Testis (tissue), 5 donors: ENCODE results near the gene NDUFB3. TPM values are rescaled to one million over a fixed set of nuclear protein-coding genes. Genes with fewer than 3 reads are reported as not detected.
"Not testable (repeated sequence)": the region's sequence is repeated elsewhere in the genome, so short reads cannot be mapped to it uniquely, and the experiment has no call there.

Experiments
- DNase-seq: peaks from one replicate; pipeline ENCODE4 v3.0.0-alpha.2; 2019
- H3K27ac ChIP-seq, 2 donors: fragments of 200-600 bp; sonication (generic); one replicate each; pipeline ENCODE4 v1.5.1; 2019
- H3K27me3 ChIP-seq: fragments of 200-600 bp; sonication (generic); one replicate; pipeline ENCODE4 v1.5.1; 2019
- H3K36me3 ChIP-seq: fragments of 200-600 bp; sonication (generic); one replicate; pipeline ENCODE4 v1.5.1; 2017; ENCODE audit warnings: low read depth; ENCODE audit errors: missing control alignments
- H3K4me1 ChIP-seq: fragments of 200-600 bp; sonication (generic); one replicate; pipeline ENCODE4 v1.5.1; 2019
- H3K4me3 ChIP-seq, 2 donors: fragments of 200-600 bp; sonication (generic); one replicate each; pipeline ENCODE4 v1.5.1; 2017 to 2019
- H3K9me3 ChIP-seq: fragments of 200-600 bp; sonication (generic); one replicate; pipeline ENCODE4 v1.5.1; 2017
- CTCF ChIP-seq, 3 experiments: fragments of 450-650 bp in 2 of 3; fragments of 200-600 bp in 1 of 3; sonication (generic) in 1 of 3; IDR thresholded peaks; one replicate each; pipeline ENCODE4 v1.5.1; 2016 to 2019; ENCODE audit warnings: antibody characterized with exemption in 3 of 3, mild to moderate bottlenecking in 2 of 3, moderate library complexity in 1 of 3
- POLR2A ChIP-seq: fragments of 450-650 bp; IDR thresholded peaks from one replicate; pipeline ENCODE4 v1.6.1; 2017; ENCODE audit warnings: antibody characterized with exemption, mild to moderate bottlenecking, moderate library complexity
- WGBS, 2 donors: methylation state at CpG; one replicate each; pipeline ENCODE4 v1.1.5; 2018; 5-methylcytosine and 5-hydroxymethylcytosine counted together
- intact Hi-C: fragments of 100-400 bp; cut with DNase I; formaldehyde crosslinking; loops from one replicate; pipeline ENCODE4 v1.15.1; 2023; ENCODE audit warnings: low total_unique reads
- long read RNA-seq, 2 donors: transcript quantifications; one replicate each; lab custom pipeline, GENCODE V29; 2026
- polyA plus RNA-seq: library from polyadenylated mRNA; stranded (reverse); fragments of 350-450 nt; fragmentation: Illumina TruSeq; extraction: RNeasy Lipid Tissue Mini Kit (QIAGEN cat#74804); gene quantifications from one replicate; pipeline ENCODE4 v1.2.3, GENCODE V29; 2014; ENCODE audit warnings: low read depth, low replicate concordance; ENCODE audit not compliant: insufficient read depth
- total RNA-seq, 2 donors: library from RNA; depleted of rRNA; stranded (reverse); fragments of >200 nt; gene quantifications; one replicate each; pipeline ENCODE4 v1.2.3, GENCODE V29; 2016

Gene NDUFB3
- 10 to 100 TPM; 46.8 to 56.2 TPM for total RNA-seq
- polyA plus RNA-seq, result 129 TPM
- long read RNA-seq, donor 1, transcript NDUFB3-201 (3 exons, 755 nt), result major isoform, 112 of 123 reads
- long read RNA-seq, donor 1, partial matches to known transcripts, result 10 of 123 reads
- long read RNA-seq, donor 1, other reads (novel, unspliced or antisense), result 0 of 123 reads
- long read RNA-seq, donor 2, transcript NDUFB3-201 (3 exons, 755 nt), result major isoform, 83 of 91 reads
- long read RNA-seq, donor 2, partial matches to known transcripts, result 8 of 91 reads
- long read RNA-seq, donor 2, other reads (novel, unspliced or antisense), result 0 of 91 reads

GRCh38 chr2:201071479-201072200 lies at the start of gene NDUFB3, which contains the start of gene HYCC2:
TSS of gene NDUFB3 (plus strand) at chr2:201072001. CDS start at chr2:201078883, 6,882 bp downstream.
TSS of gene HYCC2 (minus strand) at chr2:201071671. CDS start at chr2:201024009, 47,662 bp downstream.
- 0 to 1% methylated on average over 34 of the region's 34 CpGs for WGBS, 2 donors
- no peaks in the 10 kb centered on the region for H3K27me3 ChIP-seq
- intact Hi-C loops, result no loop called here
- no peaks in the 10 kb centered on the region for H3K9me3 ChIP-seq
- TF ChIP-seq POLR2A, result peak; percentile 3
- TF ChIP-seq CTCF (IDR thresholded peaks at IDR 0.05), result peak in 2 of 3 experiments; percentile 32 to 38
- H3K27ac ChIP-seq, result peak within 1 kb of the TSS; percentile 80 to 92
- DNase-seq, result peak; percentile 95
- no peaks in the 10 kb centered on the region for H3K36me3 ChIP-seq
- peaks cover 13% of the 10 kb centered on the region for H3K4me1 ChIP-seq
- peak within 1 kb of the TSS; percentile 88 to 95 for H3K4me3 ChIP-seq

- no peak overlapping the region for H3K27ac ChIP-seq
- H3K9me3 ChIP-seq, result no peaks in the 10 kb centered on the region
- H3K4me1 ChIP-seq, result no peaks in the 10 kb centered on the region
- H3K36me3 ChIP-seq, result no peaks in the 10 kb centered on the region
- H3K4me3 ChIP-seq, result no peak overlapping the region
- no peak for DNase-seq
- no peaks in the 10 kb centered on the region for H3K27me3 ChIP-seq
- TF ChIP-seq POLR2A (no peak), CTCF (IDR thresholded peaks at IDR 0.05) (no peak)
- intact Hi-C loops, result no loop called here
Measured at GRCh38 chr2:201024518-201024917, 47.3 kb upstream of the NDUFB3 start.

GRCh38 chr2:201034355-201034754 lies 37.4 kb upstream of the NDUFB3 start:
- intact Hi-C loops, H3K27ac ChIP-seq, DNase-seq, H3K9me3 ChIP-seq, H3K27me3 ChIP-seq, H3K36me3 ChIP-seq, H3K4me1 ChIP-seq, H3K4me3 ChIP-seq: not testable (repeated sequence)
- 60 to 100% methylated on average over 1 to 2 of the region's 2 CpGs for WGBS, 2 donors

GRCh38 chr2:201038361-201038760 lies 33.4 kb upstream of the NDUFB3 start:
- H3K4me3 ChIP-seq, DNase-seq, H3K27ac ChIP-seq, H3K9me3 ChIP-seq, intact Hi-C loops, H3K4me1 ChIP-seq, H3K36me3 ChIP-seq, H3K27me3 ChIP-seq: not testable (repeated sequence)
- WGBS, 2 donors, result 97 to 98% methylated on average over 4 of the region's 4 CpGs

- H3K27ac ChIP-seq, result no peak overlapping the region
- TF ChIP-seq POLR2A (no peak), CTCF (IDR thresholded peaks at IDR 0.05) (no peak)
- DNase-seq, result no peak
- H3K9me3 ChIP-seq, result no peaks in the 10 kb centered on the region
- 93 to 94% methylated on average over 2 of the region's 2 CpGs for WGBS, 2 donors
- H3K36me3 ChIP-seq, result no peaks in the 10 kb centered on the region
- intact Hi-C loops, result no loop called here
- no peaks in the 10 kb centered on the region for H3K27me3 ChIP-seq
- H3K4me1 ChIP-seq, result no peaks in the 10 kb centered on the region
- no peak overlapping the region for H3K4me3 ChIP-seq
Measured at GRCh38 chr2:201038855-201039254, 32.9 kb upstream of the NDUFB3 start.
